ENCODE data around the gene CHRDL2.
A peak's percentile ranks its signal among the peaks of the same experiment; 100 is the strongest.

Gene CHRDL2

DNA sequence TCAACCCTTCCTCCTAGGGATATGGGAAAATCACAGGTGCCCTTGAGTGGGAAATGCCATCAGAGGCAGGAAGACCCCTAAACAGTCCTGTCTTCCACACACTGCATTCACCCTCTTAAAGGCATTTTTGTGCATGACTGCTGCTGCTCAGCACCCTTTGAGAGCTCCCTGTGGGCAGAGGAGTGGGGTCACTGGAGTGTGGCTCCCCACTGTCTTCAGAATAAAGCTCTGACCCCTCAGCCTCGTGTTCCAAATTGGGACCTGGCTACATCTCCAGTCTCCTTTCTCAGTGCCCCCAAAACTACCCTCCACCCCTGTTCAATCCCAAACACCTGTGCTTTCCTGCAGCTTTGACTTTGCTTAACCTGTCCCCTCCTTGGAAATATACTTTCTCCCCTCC is 46.6 kb downstream of the CHRDL2 start:
- no peak for DNase-seq

GRCh38 chr11:74683941-74684481 is 47.2 kb downstream of the CHRDL2 start:
- DNase-seq, result no peak

GRCh38 chr11:74683279-74683871 is 47.9 kb downstream of the CHRDL2 start:
- peak; percentile 6 for DNase-seq

GRCh38 chr11:74682731-74683278 is 48.4 kb downstream of the CHRDL2 start:
- DNase-seq, result no peak

DNA sequence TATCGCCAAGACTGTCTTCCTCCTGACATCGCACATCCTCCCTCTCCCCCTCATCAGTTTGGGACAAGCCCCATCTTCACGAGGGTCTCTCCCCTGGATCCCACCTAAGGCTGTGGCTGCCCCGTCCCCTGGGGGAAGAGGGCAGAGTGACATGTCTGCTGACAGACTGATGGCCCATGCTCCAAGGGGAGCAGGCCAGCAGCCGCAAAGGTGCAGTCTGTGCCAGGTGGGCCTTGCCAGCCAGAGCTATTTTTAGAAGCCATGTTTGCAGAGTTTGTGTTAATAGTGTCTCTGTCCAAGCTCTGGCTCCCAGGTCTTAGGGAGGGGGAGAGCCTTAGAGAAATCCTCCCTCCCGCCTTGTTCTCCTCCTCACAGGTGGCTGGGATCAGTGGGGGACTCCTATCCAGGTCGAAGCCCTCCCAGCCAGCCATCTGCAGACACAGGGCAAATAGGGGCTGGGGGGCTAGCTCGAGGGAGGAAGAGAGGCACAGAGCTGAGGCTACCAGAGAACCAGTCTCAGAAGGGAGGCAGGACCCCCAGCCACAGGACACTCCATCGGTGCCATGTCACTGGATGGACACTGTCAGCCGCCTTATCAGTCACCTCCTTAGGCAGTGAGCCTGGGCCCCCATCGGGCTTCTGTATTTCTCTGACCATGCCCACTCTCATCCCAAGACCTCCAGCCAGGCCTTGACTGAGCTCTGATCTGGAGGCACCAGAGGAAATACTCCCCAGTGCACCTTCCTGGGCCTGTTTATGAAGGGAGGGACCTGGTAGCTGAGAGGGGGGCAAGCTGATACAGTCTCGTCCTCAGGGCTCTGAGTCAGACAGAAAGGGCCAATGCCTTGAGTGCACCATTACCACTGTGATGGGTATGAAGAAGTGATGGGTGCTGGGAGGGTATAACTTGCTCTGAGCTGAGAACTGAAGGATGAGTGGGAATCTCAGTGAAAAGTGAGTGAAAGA is 49.3 kb downstream of the CHRDL2 start:
- no peak for DNase-seq

GRCh38 chr11:74680703-74681531 is 50.3 kb downstream of the CHRDL2 start:
- DNase-seq, result no peak

DNA sequence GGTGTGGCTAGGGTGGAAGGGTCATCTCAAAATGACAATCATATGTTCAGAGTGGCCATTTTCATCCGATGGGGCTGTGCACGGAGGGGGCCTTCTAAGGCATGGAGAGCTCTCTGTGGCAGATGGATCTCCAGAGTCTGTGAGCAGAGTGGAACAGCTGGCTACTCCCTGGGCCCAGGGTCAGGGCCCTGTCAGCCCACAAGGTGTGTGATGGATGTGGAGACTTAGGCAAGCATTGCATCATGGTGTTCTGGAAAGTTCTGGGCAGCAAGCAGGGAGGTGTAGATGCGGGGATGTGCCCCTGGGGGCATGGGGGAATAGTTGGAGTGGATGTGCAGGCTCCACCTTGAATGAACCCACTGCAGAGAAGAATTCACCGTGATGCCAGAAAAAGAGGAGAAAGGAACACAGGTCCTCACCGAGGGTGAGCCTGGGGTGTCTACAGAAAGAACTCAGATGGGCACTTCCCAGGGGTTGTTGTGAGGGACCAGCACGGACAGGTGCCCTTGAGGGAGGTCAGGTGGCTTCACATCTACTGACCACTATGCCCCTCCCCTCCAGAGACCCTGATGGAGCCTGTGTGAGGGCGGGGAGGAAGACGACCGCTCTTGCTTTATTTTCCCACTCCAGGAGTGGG is 51.1 kb downstream of the CHRDL2 start:
- DNase-seq, result no peak

- DNase-seq, result no peak
These were observed 51.7 kb downstream of the CHRDL2 start for GRCh38 chr11:74679513-74679865.

GRCh38 chr11:74678591-74679512 is 52.4 kb downstream of the CHRDL2 start:
- DNase-seq, result no peak

- DNase-seq, result no peak
These were observed 53.2 kb downstream of the CHRDL2 start for GRCh38 chr11:74678041-74678440.

DNA sequence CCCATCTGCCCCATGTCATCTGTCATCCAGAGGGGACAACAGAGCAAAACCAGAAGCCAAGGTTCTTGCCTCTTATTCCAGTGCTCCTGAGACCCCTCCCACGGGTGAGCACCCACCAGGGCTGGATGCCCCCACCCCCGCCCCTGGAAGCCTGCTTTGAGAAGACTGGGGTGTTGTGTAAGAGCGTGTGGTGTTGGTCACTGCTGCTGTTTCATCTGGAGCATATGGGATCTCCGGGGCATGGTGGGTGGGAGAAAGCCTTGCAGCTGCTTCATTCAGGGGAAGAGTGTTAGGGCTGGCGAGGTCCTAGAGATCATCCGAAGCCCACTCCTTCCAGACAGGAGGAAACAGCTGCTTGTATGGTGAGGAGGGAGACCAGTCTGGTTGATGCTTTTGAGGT is 54.1 kb downstream of the CHRDL2 start:
- no peak for DNase-seq

DNA sequence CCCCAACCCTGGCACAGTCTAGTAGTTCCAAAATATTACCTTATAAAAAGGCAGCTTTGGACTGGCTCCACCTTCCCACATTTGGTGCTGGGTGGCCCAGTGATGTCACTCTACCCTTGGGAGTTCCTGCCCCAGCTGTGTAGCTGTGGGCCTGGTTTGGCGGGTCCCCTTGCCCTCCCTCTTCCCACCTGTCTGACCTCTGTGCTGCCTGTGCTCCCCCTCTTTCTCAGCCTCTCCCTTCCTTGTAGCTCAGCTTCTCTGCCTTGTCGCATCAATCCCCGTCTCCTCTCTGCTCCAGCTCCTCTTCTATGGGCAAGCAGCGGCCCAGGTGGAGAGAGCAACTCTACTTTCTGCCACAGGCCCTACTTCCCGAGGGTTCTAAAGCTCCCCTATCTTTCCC is 54.6 kb downstream of the CHRDL2 start:
- DNase-seq, result no peak

DNA sequence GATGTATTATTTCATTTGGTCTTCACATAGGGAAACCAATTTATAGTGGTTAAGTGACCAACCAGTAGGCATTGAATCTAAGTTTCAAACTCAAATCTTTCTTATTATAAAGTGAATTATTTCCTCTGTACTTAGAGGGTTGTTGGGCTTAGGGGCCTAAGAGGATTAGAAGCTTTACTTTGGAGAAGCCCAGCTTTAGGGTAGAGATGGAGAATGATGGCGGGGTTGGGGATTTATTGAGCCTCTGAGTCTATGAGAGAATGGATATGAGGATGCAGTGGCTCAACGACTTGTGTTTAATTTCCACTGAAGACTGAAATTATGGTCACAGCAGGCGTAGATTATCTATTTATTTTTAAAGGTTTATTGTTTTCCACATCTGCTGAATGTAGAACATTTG is 55.5 kb downstream of the CHRDL2 start:
- no peak for DNase-seq

- no peak for DNase-seq
These were observed 57.4 kb downstream of the CHRDL2 start for GRCh38 chr11:74673693-74674360.

DNA sequence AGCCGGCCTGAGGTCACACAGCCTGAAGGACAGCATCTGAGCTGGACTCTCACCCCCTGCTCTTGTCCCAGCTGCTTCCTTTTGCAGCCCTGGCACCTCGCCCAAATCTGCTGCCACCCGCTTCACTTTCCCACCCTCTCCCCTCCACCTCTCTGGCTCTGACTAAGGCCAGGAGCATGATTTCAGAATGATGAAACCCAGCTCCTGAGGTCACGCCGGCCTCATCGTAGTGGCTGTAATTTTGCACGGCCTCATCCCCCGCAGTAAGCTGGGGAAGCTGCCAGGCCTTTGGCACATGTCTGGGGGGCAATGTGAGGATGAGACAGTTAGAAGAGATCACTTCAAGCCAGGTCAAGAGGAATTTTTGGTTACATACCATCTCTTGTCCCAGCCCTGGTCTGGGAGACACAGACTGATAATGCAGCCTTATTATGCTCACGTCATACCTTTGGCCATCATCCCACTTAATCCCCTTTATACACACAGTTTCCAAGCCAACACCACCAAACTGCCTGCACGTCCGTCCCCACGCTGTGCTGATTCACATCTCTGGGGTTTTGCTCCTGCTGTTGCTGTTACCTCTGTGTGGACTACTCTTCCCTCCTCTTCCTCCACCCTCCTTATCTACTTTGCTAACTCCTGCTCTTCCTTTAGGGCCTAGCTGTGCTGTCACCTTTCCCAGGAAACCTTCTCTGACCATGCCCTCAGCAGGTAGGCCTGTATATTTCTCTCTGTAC is 58.1 kb downstream of the CHRDL2 start:
- no peak for DNase-seq

GRCh38 chr11:74672332-74672955 is 58.8 kb downstream of the CHRDL2 start:
- DNase-seq, result no peak

DNA sequence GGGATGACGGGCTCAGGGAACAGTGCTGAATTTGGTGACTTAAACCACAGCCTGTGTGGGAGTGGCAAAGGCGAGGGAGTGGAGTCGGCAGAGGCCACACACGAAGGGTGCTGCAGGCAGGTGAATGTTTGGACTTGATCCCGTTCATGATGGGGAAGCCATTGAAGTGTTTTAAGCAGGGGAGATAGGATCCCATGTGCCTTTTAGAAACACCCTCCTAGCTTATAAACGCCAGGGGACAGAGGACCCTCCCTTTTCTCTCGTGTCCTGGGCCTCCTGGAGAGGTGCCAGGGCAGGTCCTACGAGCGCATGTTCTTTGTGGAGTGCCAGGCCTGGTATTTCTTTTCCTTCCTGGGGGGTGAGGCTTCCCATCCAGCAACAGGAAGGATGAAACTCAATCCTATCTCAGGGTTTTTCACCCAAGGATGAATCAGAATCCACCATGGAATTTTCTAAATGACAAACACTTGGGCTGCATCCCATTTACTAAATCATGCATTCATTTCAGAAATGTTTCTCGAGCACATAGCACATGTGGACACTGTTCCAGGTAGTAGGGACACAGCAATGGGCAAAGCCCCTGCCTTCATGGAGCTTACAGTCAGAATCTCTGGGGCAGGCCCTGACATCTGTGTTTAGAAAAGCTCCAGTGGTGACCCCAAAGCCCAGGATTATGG is 59.6 kb downstream of the CHRDL2 start:
- DNase-seq, result no peak

DNA sequence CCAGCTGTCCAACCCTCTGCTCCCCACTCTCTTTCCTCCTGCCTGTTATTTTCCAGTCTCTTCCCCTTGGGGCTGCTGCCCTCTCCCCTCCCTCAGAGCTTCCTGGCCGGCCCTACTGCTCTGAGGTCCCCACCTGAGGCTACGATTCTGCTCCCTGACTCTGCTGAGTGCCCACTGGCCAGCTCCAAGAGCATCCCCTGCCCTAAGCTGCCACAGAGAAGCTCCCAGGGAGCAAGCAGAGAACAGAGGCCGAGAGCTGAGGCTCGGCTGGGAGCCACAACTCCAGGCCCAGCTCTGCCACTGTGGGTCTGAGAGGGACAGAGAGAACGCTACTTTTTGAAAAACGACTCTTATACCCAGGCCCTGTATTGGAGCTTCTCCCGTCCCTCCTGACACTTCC is 61.1 kb downstream of the CHRDL2 start:
- DNase-seq, result no peak
